DND-41 (cell line): ENCODE data around the gene SRP19.

Experiments used
- ATAC-seq: fragments of 200-7000 bp; cut with Tn5 transposase; 3 replicates; pipeline ENCODE4 v1.9.1; 2021; ENCODE audit warnings: low read depth; ENCODE audit not compliant: insufficient read depth
- DNase-seq: peaks from one replicate; pipeline ENCODE4 v3.0.0-alpha.2; 2020
- H2AFZ ChIP-seq: 2 replicates; pipeline ENCODE4 v1.6.0; 2012; ENCODE audit warnings: low read depth, low read length
- H3K27ac ChIP-seq: 2 replicates; pipeline ENCODE4 v1.5.1; 2012; ENCODE audit warnings: low read length, inconsistent platforms
- H3K27me3 ChIP-seq: fragments of 200-600 bp; sonication (generic); 2 replicates; pipeline ENCODE4 v1.6.0; 2012; ENCODE audit warnings: low read length, mild to moderate bottlenecking, inconsistent platforms; ENCODE audit not compliant: insufficient read depth, poor library complexity
- H3K36me3 ChIP-seq: 2 replicates; pipeline ENCODE4 v1.5.1; 2012; ENCODE audit warnings: low read length, inconsistent platforms; ENCODE audit not compliant: insufficient read depth
- H3K4me1 ChIP-seq: 2 replicates; pipeline ENCODE4 v1.5.1; 2012; ENCODE audit warnings: mild to moderate bottlenecking, low read length; ENCODE audit not compliant: insufficient read depth
- H3K4me2 ChIP-seq: 2 replicates; pipeline ENCODE4 v1.6.0; 2012; ENCODE audit warnings: mild to moderate bottlenecking, moderate library complexity, low read length, inconsistent platforms; ENCODE audit not compliant: insufficient read depth
- H3K4me3 ChIP-seq, 2 experiments: fragments of 200-600 bp in 1 of 2; shearing (Covaris generic) in 1 of 2; 2 replicates each; pipeline ENCODE4 v1.5.1; 2012 to 2016; ENCODE audit warnings: inconsistent platforms in 2 of 2, low read length in 2 of 2, mild to moderate bottlenecking in 2 of 2, low read depth in 1 of 2, moderate library complexity in 1 of 2
- H3K79me2 ChIP-seq: 2 replicates; pipeline ENCODE4 v1.6.0; 2012; ENCODE audit warnings: low read length, inconsistent platforms; ENCODE audit not compliant: insufficient read depth
- H3K9ac ChIP-seq: 2 replicates; pipeline ENCODE4 v1.6.0; 2012; ENCODE audit warnings: low read depth, mild to moderate bottlenecking, inconsistent platforms, low read length, moderate library complexity
- H3K9me3 ChIP-seq: 2 replicates; pipeline ENCODE4 v1.5.1; 2012; ENCODE audit warnings: low read length, moderate library complexity, mild to moderate bottlenecking, inconsistent platforms; ENCODE audit not compliant: insufficient read depth, severe bottlenecking
- H4K20me1 ChIP-seq: 2 replicates; pipeline ENCODE4 v1.6.0; 2012; ENCODE audit warnings: low read length; ENCODE audit not compliant: insufficient read depth
- CTCF ChIP-seq: IDR thresholded peaks from 2 replicates; pipeline ENCODE4 v1.5.1; 2012; ENCODE audit warnings: borderline replicate concordance, low read length, moderate library complexity, mild to moderate bottlenecking; ENCODE audit not compliant: poor library complexity, severe bottlenecking; ENCODE audit errors: extremely low read depth
- EZH2 ChIP-seq: IDR thresholded peaks from 3 replicates; pipeline ENCODE4 v1.6.1; 2012; ENCODE audit warnings: borderline replicate concordance, low read depth, mild to moderate bottlenecking, moderate library complexity, low read length, inconsistent platforms; ENCODE audit not compliant: severe bottlenecking

Gene SRP19

DNA sequence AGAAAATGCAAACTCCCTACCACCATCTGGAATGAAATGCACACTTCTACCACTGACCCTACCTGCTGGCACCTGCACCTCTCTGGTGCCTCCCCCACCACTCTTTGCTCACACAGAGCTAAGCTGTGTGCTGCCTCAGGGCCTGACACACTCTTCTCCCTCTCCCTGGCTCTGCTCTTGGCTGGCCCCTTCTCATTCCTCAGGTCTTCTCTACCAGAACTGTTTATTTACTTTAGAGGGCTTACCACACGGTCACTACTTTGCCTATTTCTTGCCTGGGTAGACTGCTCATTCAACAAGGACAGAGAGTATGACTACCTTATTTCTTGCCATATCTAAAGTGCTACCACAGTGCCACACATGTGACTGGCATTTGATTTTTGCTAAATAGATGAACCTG is 57.6 kb downstream of the SRP19 start:
- Histone ChIP-seq H3K9me3 (no peaks in the 10 kb centered on the region), H3K27ac (no peak overlapping the region), H3K4me1 (peaks cover 61% of the 10 kb centered on the region), H3K4me3 (no peak overlapping the region), H3K4me2 (peak overlapping the region; percentile 27; the same call in 1 of the 2 replicates), H3K27me3 (no peaks in the 10 kb centered on the region), H3K79me2 (peaks cover 62% of the 10 kb centered on the region), H3K36me3 (peaks cover 54% of the 10 kb centered on the region), H2AFZ (no peak overlapping the region), H4K20me1 (0 out of 2 replicates have a peak, but pooled peaks cover 5% of the 10 kb centered on the region), H3K9ac (no peak overlapping the region)
- TF ChIP-seq EZH2 (no peak), CTCF (no peak)
- no peak for ATAC-seq
- no peak for DNase-seq
